IMR-90 (cell line): ENCODE measurements around the gene GPR39. TPM values are rescaled to one million over a fixed set of nuclear protein-coding genes. Genes with fewer than 3 reads are reported as not detected.

ENCODE experiments used
- ATAC-seq: fragments of 200-7000 bp; cut with Tn5 transposase; 2 replicates; pipeline ENCODE4 v1.9.1; 2020; ENCODE audit warnings: low read depth, mild to moderate bottlenecking, moderate library complexity
- BruUV-seq: library from RNA; stranded (reverse); fragments of 400-500 nt; replicated peaks from 2 replicates; lab custom pipeline; 2021; lab: Mats Ljungman, UMichigan
- CTCF ChIA-PET: fragments of 300-600 bp; formaldehyde crosslinking; extraction: SDS; loops from one replicate; lab custom pipeline; 2021; ENCODE audit warnings: antibody characterized with exemption; lab: Yijun Ruan, JAX
- POLR2A ChIA-PET: fragments of 300-600 bp; sonication (Branson Sonifier 250); formaldehyde crosslinking; loops from one replicate; lab custom pipeline; 2022; ENCODE audit warnings: antibody characterized with exemption; ENCODE audit not compliant: unreplicated experiment; lab: Charles Lee
- DNase-seq: peaks from one replicate; pipeline ENCODE4 v3.0.0; 2013
- H2AFZ ChIP-seq: replicated peaks from 2 replicates; pipeline ENCODE3; 2013; ENCODE audit warnings: low read length, mild to moderate bottlenecking; ENCODE audit not compliant: poor library complexity
- H2AK5ac ChIP-seq: 2 replicates; pipeline ENCODE4 v1.6.1; 2013; ENCODE audit warnings: low read depth, low read length, inconsistent platforms
- H2AK9ac ChIP-seq: replicated peaks from 2 replicates; pipeline ENCODE3; 2013; ENCODE audit warnings: mild to moderate bottlenecking, low read depth, low read length, moderate library complexity; ENCODE audit not compliant: poor library complexity
- H2BK120ac ChIP-seq: 2 replicates; pipeline ENCODE4 v1.6.1; 2013; ENCODE audit warnings: low read depth, low read length, inconsistent platforms
- H2BK15ac ChIP-seq: 3 replicates; pipeline ENCODE4 v1.6.1; 2013; ENCODE audit warnings: low read depth, low read length, inconsistent platforms
- H2BK20ac ChIP-seq: 2 replicates; pipeline ENCODE4 v1.6.1; 2013; ENCODE audit warnings: low read depth, mild to moderate bottlenecking, inconsistent platforms, low read length, moderate library complexity
- H2BK5ac ChIP-seq: 2 replicates; pipeline ENCODE4 v1.6.1; 2013; ENCODE audit warnings: mild to moderate bottlenecking, low read depth, low read length, inconsistent platforms; ENCODE audit not compliant: poor library complexity, severe bottlenecking
- H3K14ac ChIP-seq: replicated peaks from 2 replicates; pipeline ENCODE4 v1.6.1; 2013; ENCODE audit warnings: low read depth, low read length, inconsistent platforms
- H3K18ac ChIP-seq: 2 replicates; pipeline ENCODE4 v1.6.1; 2013; ENCODE audit warnings: low read depth, low read length, control low read depth
- H3K23ac ChIP-seq: 2 replicates; pipeline ENCODE4 v1.6.1; 2013; ENCODE audit warnings: low read depth, low read length, inconsistent platforms
- H3K27ac ChIP-seq: 2 replicates; pipeline ENCODE4 v1.5.1; 2013; ENCODE audit warnings: mild to moderate bottlenecking, control low read depth, low read length; ENCODE audit not compliant: insufficient read depth
- H3K27me3 ChIP-seq: 2 replicates; pipeline ENCODE4 v1.6.1; 2013; ENCODE audit warnings: low read length; ENCODE audit not compliant: control insufficient read depth, insufficient read depth
- H3K36me3 ChIP-seq: 2 replicates; pipeline ENCODE4 v1.6.1; 2013; ENCODE audit warnings: low read length, mixed read lengths; ENCODE audit not compliant: control insufficient read depth, insufficient read depth
- H3K4ac ChIP-seq: 2 replicates; pipeline ENCODE4 v1.6.1; 2013; ENCODE audit warnings: low read depth, low read length, inconsistent platforms
- H3K4me1 ChIP-seq: 2 replicates; pipeline ENCODE4 v1.6.1; 2013; ENCODE audit warnings: low read length, mixed read lengths; ENCODE audit not compliant: control insufficient read depth, insufficient read depth
- H3K4me2 ChIP-seq: 2 replicates; pipeline ENCODE4 v1.6.1; 2013; ENCODE audit warnings: low read depth, mild to moderate bottlenecking, control low read depth, low read length, moderate library complexity
- H3K4me3 ChIP-seq: 2 replicates; pipeline ENCODE4 v1.5.1; 2013; ENCODE audit warnings: low read depth, mild to moderate bottlenecking, control low read depth, low read length, moderate library complexity; ENCODE audit not compliant: insufficient read depth
- H3K56ac ChIP-seq: 2 replicates; pipeline ENCODE4 v1.6.1; 2013; ENCODE audit warnings: low read length, inconsistent platforms; ENCODE audit not compliant: insufficient read depth; ENCODE audit errors: extremely low read depth
- H3K79me1 ChIP-seq, 2 experiments: 2 replicates each; pipeline ENCODE4 v1.6.1; 2013; ENCODE audit warnings: low read length in 2 of 2, inconsistent platforms in 1 of 2, low read depth in 1 of 2
- H3K9ac ChIP-seq: 2 replicates; pipeline ENCODE4 v1.6.1; 2013; ENCODE audit warnings: low read depth, low read length, control low read depth
- H3K9me1 ChIP-seq: 2 replicates; pipeline ENCODE4 v1.6.1; 2013; ENCODE audit warnings: low read length, inconsistent platforms; ENCODE audit not compliant: insufficient read depth
- H3K9me3 ChIP-seq: 2 replicates; pipeline ENCODE4 v1.6.1; 2013; ENCODE audit warnings: low read length; ENCODE audit not compliant: control insufficient read depth, insufficient read depth
- H4K20me1 ChIP-seq: 2 replicates; pipeline ENCODE4 v1.6.1; 2013; ENCODE audit warnings: low read length, inconsistent platforms; ENCODE audit not compliant: insufficient read depth
- H4K5ac ChIP-seq: 2 replicates; pipeline ENCODE4 v1.6.1; 2013; ENCODE audit warnings: mild to moderate bottlenecking, low read depth, low read length, control low read depth
- H4K8ac ChIP-seq, 2 experiments: 2 replicates each; pipeline ENCODE4 v1.6.1; 2013; ENCODE audit warnings: low read depth in 2 of 2, low read length in 2 of 2, control low read depth in 1 of 2, inconsistent platforms in 1 of 2
- H4K91ac ChIP-seq: 2 replicates; pipeline ENCODE4 v1.6.1; 2013; ENCODE audit warnings: low read depth, low read length, inconsistent platforms; ENCODE audit not compliant: insufficient read depth
- FOS ChIP-seq: fragments of 150-350 bp; IDR thresholded peaks from 2 replicates; pipeline ENCODE4 v1.6.1; 2016; ENCODE audit warnings: low read depth, low read length
- MAFK ChIP-seq: IDR thresholded peaks from 2 replicates; pipeline ENCODE4 v1.6.1; 2012; ENCODE audit warnings: low read depth, low read length, improper control_type of control experiment
- MAZ ChIP-seq: IDR thresholded peaks from 2 replicates; pipeline ENCODE4 v1.6.1; 2012; ENCODE audit warnings: low read depth, mild to moderate bottlenecking, low read length, improper control_type of control experiment, moderate library complexity, borderline replicate concordance
- MXI1 ChIP-seq: IDR thresholded peaks from 2 replicates; pipeline ENCODE4 v1.6.1; 2012; ENCODE audit warnings: low read depth, mild to moderate bottlenecking, low read length, moderate library complexity, borderline replicate concordance
- NFE2L2 ChIP-seq: fragments of 150-350 bp; IDR thresholded peaks from 2 replicates; pipeline ENCODE4 v1.6.1; 2016; ENCODE audit warnings: low read depth, mild to moderate bottlenecking, low read length
- POLR2A ChIP-seq: IDR thresholded peaks from 2 replicates; pipeline ENCODE4 v1.6.1; 2012; ENCODE audit warnings: mild to moderate bottlenecking, low read depth, low read length
- RCOR1 ChIP-seq: IDR thresholded peaks from 2 replicates; pipeline ENCODE4 v1.6.1; 2012; ENCODE audit warnings: mild to moderate bottlenecking, low read length, improper control_type of control experiment; ENCODE audit not compliant: insufficient replicate concordance
- RFX5 ChIP-seq: IDR thresholded peaks from 2 replicates; pipeline ENCODE4 v1.8.0; 2012; ENCODE audit warnings: low read depth, mild to moderate bottlenecking, low read length, moderate library complexity
- SMC3 ChIP-seq: fragments of 150-350 bp; IDR thresholded peaks from 2 replicates; pipeline ENCODE4 v1.6.1; 2016; ENCODE audit warnings: low read depth, mild to moderate bottlenecking, antibody characterized with exemption, low read length, moderate library complexity
- WGBS, 2 experiments: methylation state at CpG; one replicate each; pipeline versions ENCODE4 v1.1.5 to v1.1.7; 2013; ENCODE audit warnings: missing lambda C conversion rate in 2 of 2; ENCODE audit not compliant: insufficient read length in 1 of 2; ENCODE audit errors: extremely low coverage in 2 of 2; 5-methylcytosine and 5-hydroxymethylcytosine counted together
- dilution Hi-C: fragments of 300-500 bp; cut with HindIII; formaldehyde crosslinking; loops from one replicate; pipeline ENCODE4 v1.14.3; 2018; ENCODE audit warnings: low sequenced_read_pairs; ENCODE audit not compliant: unreplicated experiment
- in situ Hi-C: fragments of 300-500 bp; cut with MboI; formaldehyde crosslinking; loops from 3 replicates; pipeline ENCODE4 v1.14.3; 2019; ENCODE audit warnings: low sequenced_read_pairs, inconsistent platforms, mixed read lengths
- intact Hi-C: fragments of 100-400 bp; cut with micrococcal nuclease; formaldehyde crosslinking; loops from 2 replicates; pipeline ENCODE4 v1.10.0; 2022
- polyA plus RNA-seq, 3 experiments: library from polyadenylated mRNA; depleted of rRNA; stranded (reverse); fragments of >200 nt; gene quantifications; 2 replicates each; pipeline ENCODE4 v1.2.3, GENCODE V29; 2012; ENCODE audit warnings: low replicate concordance in 1 of 3
- total RNA-seq: library from RNA; depleted of rRNA; stranded (reverse); fragments of >200 nt; gene quantifications from 2 replicates; pipeline ENCODE4 v1.2.3, GENCODE V29; 2012
- TF ChIP-seq, protein P1 (sequence below): fragments of 150-350 bp; IDR thresholded peaks from 2 replicates; pipeline ENCODE4 v1.6.1; 2017; ENCODE audit warnings: mild to moderate bottlenecking, antibody characterized with exemption, low read length, low read depth
- TF ChIP-seq, protein P2 (sequence below): conservative IDR thresholded peaks from 2 replicates; pipeline ENCODE4 v1.5.1; 2012; ENCODE audit warnings: mild to moderate bottlenecking, low read depth, low read length, improper control_type of control experiment
- TF ChIP-seq, protein P3 (sequence below): fragments of 150-350 bp; IDR thresholded peaks from 2 replicates; pipeline ENCODE4 v1.6.1; 2016; ENCODE audit warnings: low read depth, mild to moderate bottlenecking, low read length, moderate library complexity, borderline replicate concordance

Gene GPR39
- total and polyA plus RNA-seq, 2 of the 4 experiments (the other 2 are of a cell fraction) = 4.4 to 9.0 TPM

DNA sequence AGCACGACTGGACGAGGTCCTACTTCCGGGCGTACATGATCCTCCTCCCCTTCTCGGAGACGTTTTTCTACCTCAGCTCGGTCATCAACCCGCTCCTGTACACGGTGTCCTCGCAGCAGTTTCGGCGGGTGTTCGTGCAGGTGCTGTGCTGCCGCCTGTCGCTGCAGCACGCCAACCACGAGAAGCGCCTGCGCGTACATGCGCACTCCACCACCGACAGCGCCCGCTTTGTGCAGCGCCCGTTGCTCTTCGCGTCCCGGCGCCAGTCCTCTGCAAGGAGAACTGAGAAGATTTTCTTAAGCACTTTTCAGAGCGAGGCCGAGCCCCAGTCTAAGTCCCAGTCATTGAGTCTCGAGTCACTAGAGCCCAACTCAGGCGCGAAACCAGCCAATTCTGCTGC, 228.6 kb downstream of the GPR39 start:
- Histone ChIP-seq H3K9me3 (no peaks in the 10 kb centered on the region), H3K9ac (no peak overlapping the region), H2AK5ac (no peak overlapping the region), H3K4me1 (0 out of 2 replicates have a peak, but pooled peaks cover 3% of the 10 kb centered on the region), H4K91ac (no peak overlapping the region), H3K18ac (no peak overlapping the region), H4K20me1 (peaks cover 6% of the 10 kb centered on the region; the same call in 1 of the 2 replicates), H3K56ac (no peak overlapping the region), H4K5ac (no peak overlapping the region), H3K4me3 (no peak overlapping the region), H3K4me2 (no peak overlapping the region), H3K27me3 (no peaks in the 10 kb centered on the region), H2BK5ac (no peak overlapping the region), H2BK20ac (no peak overlapping the region), H3K79me1 (peaks cover 16 to 51% of the 10 kb centered on the region in 2 experiments; a peak in 3 of 4 replicates), H4K8ac (peak overlapping the region in 1 of 2 experiments; percentile 5; a peak in 1 of 4 replicates), H3K23ac (no peak overlapping the region), H2AFZ (no peak overlapping the region), H3K14ac (no peak overlapping the region), H2AK9ac (no peak overlapping the region), H2BK120ac (no peak overlapping the region), H3K4ac (no peak overlapping the region), H2BK15ac (no peak overlapping the region), H3K9me1 (peaks cover 22% of the 10 kb centered on the region), H3K36me3 (peaks cover 21% of the 10 kb centered on the region), H3K27ac (no peak overlapping the region)
- DNase-seq = no peak
- intact Hi-C loops = loop anchor here (10.0 kb wide), 1 partner anchor 360 kb away; no protein-coding TSS in a partner anchor
- in situ Hi-C loops = no loop called here
- dilution Hi-C loops = no loop called here
- TSS peak; percentile 50 for BruUV-seq
- POLR2A ChIA-PET = no interaction called here
- CTCF ChIA-PET = no interaction called here
- WGBS, 2 experiments = 71% methylated on average over 27 of the region's 35 CpGs; no CpG with 5 or more reads in 1 of the 2 experiments
- ATAC-seq = no peak
- TF ChIP-seq MAFK = no peak
- no peak for TF ChIP-seq POLR2A
- TF ChIP-seq, protein P1, sequence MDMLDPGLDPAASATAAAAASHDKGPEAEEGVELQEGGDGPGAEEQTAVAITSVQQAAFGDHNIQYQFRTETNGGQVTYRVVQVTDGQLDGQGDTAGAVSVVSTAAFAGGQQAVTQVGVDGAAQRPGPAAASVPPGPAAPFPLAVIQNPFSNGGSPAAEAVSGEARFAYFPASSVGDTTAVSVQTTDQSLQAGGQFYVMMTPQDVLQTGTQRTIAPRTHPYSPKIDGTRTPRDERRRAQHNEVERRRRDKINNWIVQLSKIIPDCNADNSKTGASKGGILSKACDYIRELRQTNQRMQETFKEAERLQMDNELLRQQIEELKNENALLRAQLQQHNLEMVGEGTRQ = no peak
- TF ChIP-seq, protein P2, sequence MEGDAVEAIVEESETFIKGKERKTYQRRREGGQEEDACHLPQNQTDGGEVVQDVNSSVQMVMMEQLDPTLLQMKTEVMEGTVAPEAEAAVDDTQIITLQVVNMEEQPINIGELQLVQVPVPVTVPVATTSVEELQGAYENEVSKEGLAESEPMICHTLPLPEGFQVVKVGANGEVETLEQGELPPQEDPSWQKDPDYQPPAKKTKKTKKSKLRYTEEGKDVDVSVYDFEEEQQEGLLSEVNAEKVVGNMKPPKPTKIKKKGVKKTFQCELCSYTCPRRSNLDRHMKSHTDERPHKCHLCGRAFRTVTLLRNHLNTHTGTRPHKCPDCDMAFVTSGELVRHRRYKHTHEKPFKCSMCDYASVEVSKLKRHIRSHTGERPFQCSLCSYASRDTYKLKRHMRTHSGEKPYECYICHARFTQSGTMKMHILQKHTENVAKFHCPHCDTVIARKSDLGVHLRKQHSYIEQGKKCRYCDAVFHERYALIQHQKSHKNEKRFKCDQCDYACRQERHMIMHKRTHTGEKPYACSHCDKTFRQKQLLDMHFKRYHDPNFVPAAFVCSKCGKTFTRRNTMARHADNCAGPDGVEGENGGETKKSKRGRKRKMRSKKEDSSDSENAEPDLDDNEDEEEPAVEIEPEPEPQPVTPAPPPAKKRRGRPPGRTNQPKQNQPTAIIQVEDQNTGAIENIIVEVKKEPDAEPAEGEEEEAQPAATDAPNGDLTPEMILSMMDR = no peak
- no peak for TF ChIP-seq NFE2L2
- TF ChIP-seq, protein P3, sequence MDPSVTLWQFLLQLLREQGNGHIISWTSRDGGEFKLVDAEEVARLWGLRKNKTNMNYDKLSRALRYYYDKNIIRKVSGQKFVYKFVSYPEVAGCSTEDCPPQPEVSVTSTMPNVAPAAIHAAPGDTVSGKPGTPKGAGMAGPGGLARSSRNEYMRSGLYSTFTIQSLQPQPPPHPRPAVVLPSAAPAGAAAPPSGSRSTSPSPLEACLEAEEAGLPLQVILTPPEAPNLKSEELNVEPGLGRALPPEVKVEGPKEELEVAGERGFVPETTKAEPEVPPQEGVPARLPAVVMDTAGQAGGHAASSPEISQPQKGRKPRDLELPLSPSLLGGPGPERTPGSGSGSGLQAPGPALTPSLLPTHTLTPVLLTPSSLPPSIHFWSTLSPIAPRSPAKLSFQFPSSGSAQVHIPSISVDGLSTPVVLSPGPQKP = no peak
- TF ChIP-seq MAZ = no peak
- TF ChIP-seq RFX5 = no peak
- TF ChIP-seq RCOR1 = no peak
- no peak for TF ChIP-seq SMC3
- TF ChIP-seq FOS = no peak
- TF ChIP-seq MXI1 = no peak
